GM10248 (cell line): ENCODE data around the gene HCK.

ENCODE experiments used
- CTCF ChIA-PET: fragments of 300-600 bp; sonication (Branson Sonifier 250); formaldehyde crosslinking; extraction: SDS; loops from one replicate; lab custom pipeline; 2021; ENCODE audit warnings: antibody characterized with exemption; lab: Yijun Ruan, JAX
- POLR2A ChIA-PET: fragments of 350-650 bp; sonication (Branson Sonifier 250); formaldehyde crosslinking; extraction: SDS; loops from one replicate; lab custom pipeline; 2020; ENCODE audit warnings: antibody characterized with exemption; lab: Yijun Ruan, JAX
- DNase-seq: peaks from one replicate; pipeline ENCODE4 v3.0.0; 2012; ENCODE audit errors: extremely low spot score
- CTCF ChIP-seq: IDR thresholded peaks from 2 replicates; pipeline ENCODE4 v1.5.1; 2012; ENCODE audit warnings: mild to moderate bottlenecking, low read depth; ENCODE audit errors: extremely low read depth, missing control alignments, control extremely low read depth

HCK gene

GRCh38 chr20:32149566-32150170 lies 97.6 kb downstream of the HCK start:
- ChIA-PET CTCF (interaction anchor here (0.9 to 1.5 kb wide), 3 partner anchors 9 to 14 kb away, joined by 3 to 5 read pairs (median 3); no protein-coding TSS in a partner anchor), POLR2A (no interaction called here)
- no peak for DNase-seq
- no peak for TF ChIP-seq CTCF

GRCh38 chr20:32150291-32150848 lies 98.3 kb downstream of the HCK start:
- ChIA-PET CTCF (interaction anchor here (1.1 to 1.4 kb wide), 3 partner anchors 9 to 118 kb away, joined by 3 to 5 read pairs (median 4); no protein-coding TSS in a partner anchor), POLR2A (no interaction called here)
- DNase-seq = no peak
- no peak for TF ChIP-seq CTCF
